HG03139 (cell line): ENCODE results near the gene TEKT5.

Experiments used
- ATAC-seq: cut with Tn5 transposase; IDR thresholded peaks from one replicate; pipeline ENCODE4 v1.9.1; 2021; ENCODE audit not compliant: unreplicated experiment

Gene TEKT5

DNA sequence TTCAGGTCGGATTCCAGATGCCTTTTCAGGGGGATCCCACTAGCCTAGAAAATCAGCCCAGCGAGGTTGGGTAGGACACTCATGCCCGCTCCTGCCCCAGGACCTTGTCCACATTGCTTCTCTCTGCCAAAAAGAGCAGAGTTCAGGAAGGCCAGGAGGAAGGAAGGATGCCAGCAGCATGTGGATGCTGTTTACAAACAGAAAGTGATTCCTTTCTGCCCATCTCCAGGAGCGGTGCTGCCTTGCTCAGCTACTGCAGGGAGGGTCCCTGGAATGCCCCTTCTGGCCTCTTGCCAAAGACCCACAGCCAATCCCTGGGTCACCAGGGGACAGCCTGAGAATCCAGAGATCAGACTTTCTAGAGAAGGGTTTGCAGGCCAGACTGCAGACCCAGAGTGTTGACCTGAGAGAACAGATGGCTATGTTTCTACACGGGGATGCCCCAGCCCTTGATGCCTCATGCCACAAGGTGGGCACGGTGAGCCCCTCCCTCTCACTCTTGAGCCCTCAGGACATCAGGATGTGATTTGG, 82.0 kb downstream of the TEKT5 start:
- ATAC-seq, result no peak

DNA sequence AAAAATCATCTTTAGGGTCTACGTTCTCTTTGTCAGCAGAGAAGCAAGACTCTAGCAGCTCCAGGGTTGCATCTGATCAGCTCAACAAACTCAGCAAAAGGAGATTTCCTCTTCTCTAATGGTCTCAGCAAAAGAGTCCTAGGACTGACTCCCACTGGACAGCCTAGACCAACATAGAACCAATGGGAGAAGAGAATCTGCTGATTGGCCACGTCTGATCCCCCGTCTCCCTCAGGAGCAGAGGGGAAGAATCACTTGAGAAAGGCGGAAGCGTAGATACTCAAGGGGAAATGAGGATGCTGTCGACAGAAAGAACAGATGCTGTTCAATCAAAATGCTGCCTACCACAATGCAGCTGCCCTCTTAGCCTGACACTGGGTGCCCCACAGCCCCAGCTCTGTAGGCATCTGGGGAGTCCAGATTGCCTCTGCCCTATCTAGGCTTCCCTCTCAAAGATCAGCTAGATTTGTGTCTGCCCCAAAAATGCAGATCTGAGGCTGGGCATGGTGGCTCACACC, 82.8 kb downstream of the TEKT5 start:
- no peak for ATAC-seq

DNA sequence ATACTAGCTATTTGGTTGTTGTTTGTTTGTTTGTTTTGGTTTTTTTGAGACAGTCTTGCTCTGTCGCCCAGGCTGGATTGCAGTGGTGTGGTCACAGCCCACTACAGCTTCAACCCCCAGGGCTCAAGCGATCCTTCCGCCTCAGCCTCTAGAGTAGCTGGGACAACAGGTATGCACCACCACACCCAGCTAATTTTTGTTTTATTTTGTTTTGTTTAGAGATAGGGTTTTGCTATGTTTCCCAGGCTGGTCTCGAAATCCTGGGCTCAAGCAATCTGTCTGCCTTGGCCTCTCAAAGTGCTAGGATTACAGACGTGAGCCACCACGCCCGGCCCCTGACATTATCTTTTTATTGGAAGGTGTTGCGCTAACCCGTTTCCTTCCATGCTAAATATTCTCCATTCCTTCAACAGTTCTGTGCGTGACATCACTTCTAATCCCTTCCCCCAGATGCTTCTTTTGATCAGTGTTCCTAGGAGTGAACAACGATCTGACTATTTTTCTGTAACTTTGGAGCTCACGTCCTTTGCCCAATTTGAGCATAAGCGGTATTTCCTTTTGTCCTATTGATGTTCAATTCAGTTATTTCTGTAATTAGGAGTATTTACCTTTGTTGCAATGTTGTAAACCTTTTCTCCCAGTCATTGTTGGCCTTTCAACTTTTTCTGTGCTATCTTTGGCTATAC, 84.1 kb downstream of the TEKT5 start:
- ATAC-seq, result no peak

DNA sequence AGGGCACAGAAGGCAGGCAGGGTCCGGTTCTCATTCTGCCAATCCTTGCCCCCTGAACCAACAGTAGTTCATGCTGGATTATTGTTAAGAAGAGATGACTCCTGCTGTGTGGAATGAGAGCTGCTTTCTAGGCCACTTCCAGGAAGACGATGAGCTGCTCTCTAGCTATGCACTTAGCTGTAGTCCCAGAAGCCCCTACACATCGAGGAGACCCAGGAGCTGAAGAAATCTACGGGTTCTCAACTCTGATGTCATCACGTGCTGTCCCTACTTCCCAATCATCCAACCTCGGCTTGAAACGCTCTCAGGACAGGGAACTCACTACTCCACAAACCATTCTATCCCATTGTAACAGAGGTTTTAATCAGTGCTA, 85.3 kb downstream of the TEKT5 start:
- ATAC-seq, result no peak

DNA sequence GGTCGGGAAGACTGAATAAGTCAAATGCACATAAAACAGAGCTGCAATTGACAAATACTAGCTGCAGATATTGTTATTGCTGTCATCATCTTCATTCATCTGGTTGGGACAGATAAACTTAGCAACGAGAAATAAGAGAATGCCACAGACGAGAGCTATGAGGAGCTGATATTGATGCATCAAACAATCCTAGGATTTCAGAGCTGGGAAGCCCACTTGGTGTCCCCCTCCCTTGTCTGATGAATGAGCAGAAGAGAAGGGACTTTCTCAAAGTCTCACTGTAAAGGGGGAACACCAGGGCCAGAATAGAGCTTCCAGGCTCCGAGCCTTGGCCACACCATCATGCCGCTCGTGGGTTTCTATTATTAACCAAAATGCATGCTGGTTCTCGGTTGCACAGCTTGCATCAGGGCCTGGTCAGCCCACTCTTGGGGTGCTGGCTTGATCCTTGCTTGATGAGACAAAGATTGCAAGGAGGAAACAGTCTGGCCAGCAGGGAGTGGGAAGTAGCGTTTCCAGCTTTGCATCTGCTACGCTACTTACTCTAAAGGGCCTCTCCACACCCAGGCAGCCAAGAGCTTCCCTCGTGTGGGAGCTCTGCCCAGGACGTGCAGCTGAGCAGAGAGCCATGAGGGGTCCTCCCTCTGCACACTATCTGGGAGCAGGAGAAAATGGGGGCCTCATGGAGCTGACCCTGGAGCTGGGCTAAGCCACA, 85.9 kb downstream of the TEKT5 start:
- no peak for ATAC-seq

DNA sequence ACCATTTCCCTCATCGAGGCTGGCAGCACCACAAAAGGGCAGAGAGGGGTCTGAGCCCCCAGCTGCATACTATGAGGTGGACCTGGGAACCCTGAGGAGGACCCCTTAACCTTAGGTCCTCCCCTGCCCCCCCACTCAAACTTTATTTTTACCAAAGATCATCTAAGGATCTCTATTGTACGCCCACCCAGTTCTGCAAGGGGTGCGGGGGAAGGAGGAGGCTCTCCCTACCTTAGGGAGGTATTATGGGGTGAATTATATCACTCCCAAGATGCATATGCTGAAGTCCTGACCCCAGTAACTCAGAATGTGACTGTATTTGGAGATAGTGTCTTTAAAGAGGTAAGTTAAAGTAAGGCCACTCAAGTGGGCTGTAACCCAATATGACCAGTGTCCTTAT, 87.6 kb downstream of the TEKT5 start:
- ATAC-seq, result no peak

DNA sequence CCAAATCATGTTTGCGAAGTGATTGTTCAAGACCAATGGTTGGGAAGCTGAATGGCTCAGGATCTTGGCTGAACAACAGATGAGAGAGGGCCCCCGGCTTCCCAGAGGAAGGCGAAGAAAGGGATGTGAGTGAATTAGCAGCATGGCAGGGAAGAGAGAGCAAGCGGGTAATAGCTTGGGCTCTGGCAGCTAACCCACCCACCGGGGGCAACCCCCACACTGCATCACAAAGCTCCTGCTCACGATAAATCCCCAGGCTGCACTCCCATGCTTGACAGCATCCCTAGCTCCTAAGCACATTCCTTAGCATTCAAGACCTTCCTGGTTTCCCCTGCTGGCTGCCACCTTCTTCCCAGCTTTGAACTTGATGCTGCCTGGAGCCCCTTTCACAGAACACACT, 88.1 kb downstream of the TEKT5 start:
- no peak for ATAC-seq

DNA sequence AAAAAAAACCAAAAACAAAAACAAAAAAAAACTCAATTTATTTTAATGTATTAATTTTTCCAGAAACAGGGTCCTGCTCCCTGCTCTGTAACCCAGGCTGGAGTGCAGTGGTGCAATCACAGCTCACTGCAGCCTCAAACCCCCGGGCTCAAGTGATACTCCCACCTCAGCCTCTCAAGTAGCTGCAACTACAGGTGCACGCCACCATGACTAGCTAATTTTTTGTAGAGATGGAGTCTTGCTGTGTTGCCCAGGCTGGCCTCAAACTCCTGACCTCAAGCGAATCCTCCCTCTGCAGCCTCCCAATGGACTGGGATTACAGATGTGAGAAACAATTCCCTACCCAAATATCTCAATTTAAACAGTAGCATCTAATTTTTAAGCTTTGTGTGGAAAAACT, 89.1 kb downstream of the TEKT5 start:
- ATAC-seq, result no peak

DNA sequence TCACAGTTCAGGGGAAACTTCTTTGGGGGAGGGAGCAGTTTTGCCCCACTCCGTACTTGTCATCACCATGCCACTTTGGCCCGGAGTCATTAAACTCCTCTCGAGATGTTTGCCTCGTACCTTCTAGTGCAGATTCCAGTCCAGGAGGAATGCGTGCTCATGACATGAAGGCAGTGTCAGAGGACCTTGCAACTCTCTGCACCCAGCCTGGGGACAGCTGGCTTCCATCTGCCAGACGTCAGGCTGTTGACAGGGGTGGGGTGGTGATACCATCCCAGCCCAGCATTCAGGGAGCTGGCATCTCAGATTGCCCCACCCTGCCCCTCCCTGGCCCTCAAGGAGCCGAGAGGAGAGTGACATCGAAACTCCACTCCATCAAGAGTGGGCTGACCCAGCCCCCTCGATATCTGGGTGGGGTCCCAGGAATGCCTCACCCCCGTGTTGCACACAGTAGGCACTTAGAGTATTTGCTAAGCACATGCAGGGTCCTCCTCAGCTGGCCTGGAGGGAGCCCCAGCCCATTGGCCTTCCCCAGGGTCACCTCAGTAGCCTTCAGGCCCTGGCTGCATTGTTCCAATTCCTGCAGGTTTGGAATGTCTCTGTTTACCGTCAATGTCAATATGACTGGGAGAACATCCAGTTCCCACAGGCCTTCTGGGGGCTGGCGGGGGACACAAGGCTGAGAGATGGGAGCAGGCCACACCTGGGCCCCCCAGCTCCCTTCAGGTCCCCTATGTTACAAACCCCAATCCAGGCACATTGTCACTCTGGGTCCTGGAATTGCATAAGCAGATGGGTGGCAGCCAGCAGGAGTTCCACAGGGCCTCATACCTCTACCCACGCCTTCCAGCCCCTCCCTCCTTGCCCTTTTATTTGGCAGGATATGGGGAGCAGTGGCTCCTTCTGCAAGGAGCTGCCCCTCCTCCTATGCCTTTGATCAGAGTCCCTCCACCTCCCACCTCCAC, 93.0 kb downstream of the TEKT5 start:
- no peak for ATAC-seq

DNA sequence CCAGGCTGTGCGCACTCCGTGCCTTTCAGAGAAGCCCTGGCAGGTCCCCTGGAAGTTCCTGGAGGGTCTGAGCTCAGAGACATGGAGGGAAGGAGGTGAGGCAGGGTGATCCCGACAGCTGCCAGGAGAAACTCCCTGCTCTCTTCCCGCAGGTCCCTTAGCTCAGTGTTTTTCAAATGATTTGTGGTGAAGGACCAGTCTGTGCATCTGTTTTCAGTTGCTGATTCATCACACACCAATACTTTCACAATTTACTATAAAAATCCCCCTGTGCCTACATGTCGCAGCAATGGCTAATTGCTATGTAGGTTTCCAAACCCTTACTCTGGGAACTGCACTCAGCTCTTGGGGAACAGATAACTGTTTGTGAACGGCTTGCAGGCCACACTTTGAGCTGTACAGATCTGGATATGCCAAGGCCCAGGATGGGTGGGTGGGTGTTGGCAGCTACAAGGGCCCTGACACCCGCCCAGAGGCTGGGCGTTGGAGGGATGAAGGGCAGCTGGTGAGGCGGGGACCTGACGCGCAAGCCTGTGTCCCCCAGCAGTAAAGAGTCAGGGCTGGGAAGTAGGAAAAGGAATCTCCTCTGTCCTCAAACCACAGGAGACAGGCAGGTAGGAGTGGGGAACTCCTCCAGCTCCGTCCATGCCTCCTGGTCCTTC, 93.8 kb downstream of the TEKT5 start:
- no peak for ATAC-seq

DNA sequence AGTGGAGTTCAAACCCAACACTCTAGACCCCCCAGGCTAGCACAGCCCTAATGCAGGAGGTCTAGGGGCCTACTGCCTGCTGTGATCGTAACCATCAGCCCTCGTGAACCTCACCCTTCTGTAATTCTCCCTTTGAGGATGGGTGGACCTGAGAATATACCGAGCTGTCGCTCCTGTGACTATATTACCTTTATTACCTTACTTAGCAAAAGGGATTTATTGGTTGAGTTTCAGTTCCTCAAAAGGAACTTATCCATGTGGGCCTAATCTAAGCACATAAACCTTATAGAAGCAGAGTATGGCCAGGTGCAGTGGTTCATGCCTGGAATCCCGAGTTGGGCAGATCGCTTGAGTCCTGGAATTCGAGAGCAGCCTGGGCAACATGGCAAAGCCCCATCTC, 95.1 kb downstream of the TEKT5 start:
- no peak for ATAC-seq

DNA sequence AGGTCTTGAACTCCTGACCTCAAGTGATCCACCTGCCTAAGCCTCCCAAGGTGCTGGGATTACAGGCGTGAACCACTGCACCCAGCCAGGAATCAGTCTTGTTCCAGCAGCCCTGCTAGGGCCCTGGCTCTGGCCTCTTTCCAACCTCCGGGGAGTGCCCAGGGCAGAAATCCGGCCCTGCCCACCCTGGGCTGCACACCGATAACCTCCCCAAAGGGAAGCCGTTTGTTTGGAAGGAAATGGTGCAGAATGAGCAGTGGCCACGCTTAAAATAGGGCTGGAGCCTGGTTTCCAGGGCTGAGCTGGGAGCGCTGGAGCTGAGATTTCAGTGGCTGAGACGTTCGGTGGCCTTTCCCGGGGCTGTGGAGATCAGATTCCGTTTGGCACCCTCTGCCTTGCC, 96.6 kb downstream of the TEKT5 start:
- ATAC-seq, result no peak

DNA sequence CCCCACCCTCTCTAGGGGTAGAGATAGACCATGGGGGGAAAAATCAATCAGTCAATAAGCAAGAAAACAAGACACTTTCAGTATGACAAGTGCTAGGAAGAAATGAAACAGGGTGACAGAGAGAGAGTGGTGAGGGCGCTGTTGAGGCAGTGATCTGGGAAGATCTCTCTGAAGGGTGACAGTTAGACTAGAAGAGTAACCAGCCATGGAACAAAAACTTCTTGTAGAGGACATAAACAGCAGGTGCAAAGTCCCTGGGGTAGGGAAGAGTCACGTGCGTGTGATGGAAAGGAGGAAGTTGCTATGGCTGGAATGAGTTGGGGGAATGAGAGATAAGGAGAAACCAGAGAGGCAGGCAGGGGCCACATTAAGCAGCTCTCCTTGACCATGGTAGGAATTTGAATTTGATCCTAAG, 97.5 kb downstream of the TEKT5 start:
- no peak for ATAC-seq

DNA sequence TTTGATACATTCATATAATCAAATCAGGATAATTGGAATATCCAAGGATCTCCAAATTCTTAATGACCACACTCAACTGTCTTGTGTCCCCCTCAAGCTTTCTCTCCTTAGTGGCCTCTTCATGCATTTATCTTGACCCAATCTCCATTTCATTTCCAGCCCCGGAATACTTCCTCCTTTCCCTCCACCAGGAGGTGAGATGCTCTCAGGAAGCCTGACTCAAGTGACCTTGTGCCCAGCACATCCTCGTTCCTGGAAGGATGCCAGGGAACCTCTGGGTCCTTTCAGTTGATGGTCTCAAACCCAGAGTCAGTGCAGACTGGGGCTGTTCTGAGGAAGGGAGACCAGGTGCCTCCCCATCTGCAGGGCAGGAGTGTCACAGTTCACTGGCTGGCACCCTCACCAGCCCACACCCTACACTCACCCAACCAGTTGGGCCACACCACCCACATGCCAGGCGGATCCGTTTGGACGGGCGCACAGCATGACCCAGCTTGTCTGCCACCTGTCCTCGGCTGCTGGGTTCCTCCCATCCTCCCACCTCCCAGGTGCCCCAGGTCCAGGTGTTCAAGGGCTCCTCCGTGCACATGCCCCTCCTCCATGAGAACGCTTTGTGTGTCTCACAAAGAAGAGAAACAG, 100.3 kb downstream of the TEKT5 start:
- no peak for ATAC-seq

DNA sequence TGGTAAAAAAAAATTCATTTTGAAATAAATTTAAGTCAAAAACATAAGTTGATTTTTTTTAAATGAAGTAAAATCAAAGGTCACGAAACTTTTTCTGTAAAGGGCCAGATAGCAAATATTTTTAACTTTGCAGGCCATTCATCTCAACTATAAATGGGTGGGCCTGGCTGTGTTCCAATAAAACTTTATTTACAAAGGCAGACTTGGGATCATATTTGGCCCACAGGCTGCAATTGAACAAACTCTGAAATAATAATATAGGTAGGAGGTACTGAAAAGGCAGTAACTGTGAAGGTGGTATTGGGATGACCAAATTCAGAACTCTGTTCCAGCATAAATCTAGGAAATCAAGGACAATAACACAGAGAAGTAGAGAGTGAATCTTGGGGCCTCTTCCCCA, 102.1 kb downstream of the TEKT5 start:
- ATAC-seq, result no peak

DNA sequence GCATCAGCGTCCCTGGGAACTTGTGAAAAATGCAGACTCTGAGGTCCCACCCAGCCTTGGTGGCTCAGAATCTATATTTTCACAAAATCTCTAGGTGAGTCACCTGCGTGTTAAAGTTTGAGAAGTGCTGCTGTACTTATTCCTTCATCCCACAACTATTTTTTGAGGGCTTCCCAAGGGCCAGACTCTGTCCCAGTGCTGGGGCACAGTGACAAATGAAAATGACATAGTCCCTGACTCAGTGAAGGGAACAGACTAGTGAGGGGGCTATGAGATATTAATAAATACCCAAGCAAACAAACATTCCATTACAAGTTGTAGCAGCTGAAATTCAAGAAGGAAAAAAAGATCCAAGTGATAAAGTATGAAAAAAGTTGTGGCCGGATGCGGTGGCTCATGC, 104.4 kb downstream of the TEKT5 start:
- ATAC-seq, result no peak

DNA sequence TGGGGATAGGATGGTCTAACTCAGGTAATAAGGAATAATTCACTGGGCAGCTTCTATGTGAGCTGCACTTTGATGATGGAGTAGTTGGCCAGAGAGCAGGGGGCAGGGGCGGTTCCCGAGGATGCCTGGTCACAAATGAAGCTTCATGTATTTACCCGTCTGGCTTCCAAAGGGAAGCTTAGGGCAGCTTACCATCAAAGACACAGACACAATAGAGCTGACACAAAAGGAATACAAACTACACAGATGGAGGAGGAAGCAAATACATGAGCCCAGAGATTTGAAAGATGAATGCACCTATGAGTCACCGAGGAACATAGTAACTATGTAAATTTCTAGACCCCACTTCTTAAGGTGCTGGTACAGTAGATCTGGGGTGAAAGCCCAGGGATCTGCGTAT, 105.6 kb downstream of the TEKT5 start:
- no peak for ATAC-seq

DNA sequence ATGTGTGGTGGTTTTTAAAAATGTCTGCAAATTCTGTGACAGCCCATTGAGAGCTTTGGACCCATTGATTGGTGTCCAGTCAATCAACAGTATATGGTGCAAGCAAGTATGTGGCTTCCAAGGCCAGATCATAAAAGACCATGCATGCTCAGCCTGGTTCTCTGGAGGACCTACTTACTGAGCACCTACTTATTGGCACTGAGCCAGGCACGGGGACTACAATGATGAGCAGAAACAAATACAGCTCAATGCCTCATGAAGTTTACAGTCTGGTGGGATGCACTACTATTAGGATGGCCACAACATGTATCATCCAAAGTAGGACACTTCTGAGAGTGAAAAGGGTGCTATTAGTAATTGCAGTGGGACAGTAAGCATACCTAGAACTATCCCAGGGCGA, 107.1 kb downstream of the TEKT5 start:
- no peak for ATAC-seq

DNA sequence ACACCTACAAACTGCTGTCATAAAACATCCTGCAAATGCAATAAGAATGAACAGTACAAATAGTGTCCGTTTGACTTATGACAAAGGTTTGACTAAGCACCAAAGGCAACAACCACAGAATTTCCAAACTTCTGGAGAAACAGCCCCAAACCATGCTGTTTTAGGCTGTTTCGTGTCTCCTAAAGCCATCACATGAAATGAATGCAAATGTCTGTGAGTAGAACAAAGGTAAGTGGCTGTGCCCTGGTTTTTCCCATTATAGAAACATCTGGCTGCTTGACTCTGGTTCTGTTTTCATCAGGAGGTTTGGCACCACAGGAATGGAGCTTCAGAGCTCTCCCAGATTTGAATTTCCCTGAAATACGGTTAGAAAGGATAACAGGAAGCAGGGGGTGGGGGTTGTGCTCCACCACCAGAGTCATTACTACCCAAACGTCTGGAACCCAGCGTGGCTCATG, 109.7 kb downstream of the TEKT5 start:
- no peak for ATAC-seq

DNA sequence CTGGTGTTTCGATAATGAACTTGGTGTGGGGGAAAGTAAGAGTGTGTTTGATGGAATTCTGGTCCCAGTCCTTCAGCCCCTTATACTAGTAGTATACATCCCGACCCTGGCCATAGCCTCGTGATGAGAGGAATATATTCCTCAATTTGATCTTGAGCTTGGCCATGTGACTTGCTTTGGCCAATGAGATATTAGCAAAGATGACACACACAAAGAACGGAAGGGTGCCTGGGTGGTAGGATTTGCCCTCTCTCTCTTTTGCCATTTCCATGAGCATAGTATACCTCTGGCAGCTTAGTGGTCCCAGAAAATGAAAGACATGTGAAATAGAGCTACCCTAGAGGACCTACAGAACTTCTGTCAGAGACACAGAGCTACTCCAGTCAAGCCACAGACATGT, 111.5 kb downstream of the TEKT5 start:
- ATAC-seq, result no peak
